Dermis blood vessel endothelial cell (primary cell): ENCODE results near the gene NREP. TPM values are rescaled to one million over a fixed set of nuclear protein-coding genes. Genes with fewer than 3 reads are reported as not detected.

ENCODE experiments used
- DNase-seq: peaks from one replicate; pipeline ENCODE4 v3.0.0; 2010
- total RNA-seq: library from RNA; depleted of rRNA; stranded (reverse); fragments of >200 nt; gene quantifications from 2 replicates; pipeline ENCODE4 v1.2.3, GENCODE V29; 2014

The NREP gene, protein sequence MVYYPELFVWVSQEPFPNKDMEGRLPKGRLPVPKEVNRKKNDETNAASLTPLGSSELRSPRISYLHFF
- total RNA-seq: 24.9 and 39.0 TPM in 2 replicates

DNA sequence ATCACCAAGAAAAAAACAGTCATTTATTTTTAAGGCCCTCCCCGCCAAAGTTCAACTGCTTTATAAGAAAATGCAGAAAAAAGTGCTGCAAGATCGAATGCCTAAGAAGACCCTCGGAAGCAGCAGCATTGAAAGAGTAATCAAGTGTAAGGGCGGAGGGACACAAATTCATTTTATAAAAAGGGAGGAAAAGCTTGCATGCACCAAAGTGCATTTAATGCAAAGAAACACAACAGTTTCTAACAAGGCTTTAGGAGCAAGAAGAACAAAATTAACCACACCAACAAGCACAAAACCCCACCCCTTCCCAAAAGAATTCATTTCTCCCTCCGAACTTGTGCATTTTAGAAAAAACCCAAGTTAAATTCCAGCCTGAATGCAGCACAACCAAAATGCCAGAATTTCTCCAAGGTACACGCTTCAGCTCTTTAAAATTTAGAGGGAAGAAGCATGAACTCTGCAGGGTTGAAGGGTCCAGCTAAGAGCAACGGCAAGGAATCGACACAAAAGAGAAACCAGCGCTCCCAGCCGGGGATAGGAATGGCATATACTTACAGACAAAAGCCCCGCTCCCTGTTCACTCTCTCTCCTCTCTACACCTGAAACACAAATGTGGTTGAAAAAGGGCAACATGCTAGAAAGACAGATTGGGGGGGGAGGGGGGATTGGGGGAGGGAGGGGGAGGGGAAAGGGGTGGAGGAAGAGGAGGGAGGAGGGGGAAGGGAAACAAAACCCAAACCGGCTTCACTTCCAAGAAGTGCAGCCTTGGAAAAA lies at the start of gene NREP:
Gene NREP, minus strand, starts transcription at position 614 of the 774 bp plus-strand sequence. CDS start 1,422 bp downstream, outside the sequence.
- peak; percentile 62 for DNase-seq

DNA sequence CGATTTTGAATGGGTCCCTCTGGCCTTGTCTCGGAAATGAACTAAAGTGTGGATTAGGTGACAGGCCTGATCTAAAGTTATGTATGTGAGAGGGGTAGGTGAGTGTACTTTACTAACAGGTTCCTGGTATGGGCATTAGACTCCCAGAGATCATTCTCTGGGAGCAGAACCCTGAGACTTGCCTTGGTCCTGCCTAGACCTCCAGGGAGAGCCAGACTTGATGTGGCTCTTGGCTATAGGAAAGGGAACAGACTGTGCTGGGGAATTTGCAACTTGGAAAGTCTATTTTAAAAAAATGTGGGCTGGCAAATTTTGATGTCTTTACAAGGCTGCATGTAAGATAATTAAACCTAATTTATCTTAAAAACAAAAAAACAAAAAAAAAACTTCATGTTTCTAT lies 49.8 kb upstream of the NREP start:
- no peak for DNase-seq

DNA sequence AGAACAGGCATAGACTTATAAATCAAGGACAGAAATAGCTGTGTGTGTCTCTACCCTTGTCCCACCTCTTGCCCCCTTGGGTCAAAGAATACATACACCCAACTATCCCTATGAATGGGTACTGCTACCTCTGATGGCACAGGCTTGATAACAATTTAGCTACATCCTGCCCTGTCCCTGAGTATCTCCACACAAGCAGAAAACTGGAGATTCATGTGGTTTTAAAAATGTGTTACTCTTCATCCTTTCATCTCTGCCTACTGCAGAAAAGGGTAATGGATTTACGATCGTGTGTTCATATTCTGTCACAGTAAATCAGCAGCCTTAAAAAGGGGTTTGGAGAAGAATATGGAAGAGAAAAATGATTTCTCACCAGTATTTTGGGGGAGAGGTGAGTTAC lies 49.2 kb upstream of the NREP start:
- DNase-seq: no peak

DNA sequence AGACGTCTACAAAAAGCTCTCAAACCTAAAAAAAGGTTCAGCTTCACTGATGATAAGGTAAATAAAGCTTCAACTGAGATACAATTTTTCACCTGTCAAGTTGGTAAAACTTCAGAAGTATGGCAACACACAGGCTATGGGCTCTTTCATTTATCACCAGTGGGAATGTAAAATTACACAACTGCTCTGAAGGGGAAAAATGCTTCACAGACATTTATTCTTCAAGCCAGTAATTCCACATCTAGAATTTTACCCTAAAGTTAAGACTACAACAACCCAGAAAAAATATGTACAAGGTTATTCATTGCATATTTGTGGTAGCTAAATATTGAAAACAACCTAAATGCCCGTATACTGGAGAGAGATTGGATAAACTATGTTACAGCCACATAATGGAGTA lies 48.1 kb upstream of the NREP start:
- no peak for DNase-seq

DNA sequence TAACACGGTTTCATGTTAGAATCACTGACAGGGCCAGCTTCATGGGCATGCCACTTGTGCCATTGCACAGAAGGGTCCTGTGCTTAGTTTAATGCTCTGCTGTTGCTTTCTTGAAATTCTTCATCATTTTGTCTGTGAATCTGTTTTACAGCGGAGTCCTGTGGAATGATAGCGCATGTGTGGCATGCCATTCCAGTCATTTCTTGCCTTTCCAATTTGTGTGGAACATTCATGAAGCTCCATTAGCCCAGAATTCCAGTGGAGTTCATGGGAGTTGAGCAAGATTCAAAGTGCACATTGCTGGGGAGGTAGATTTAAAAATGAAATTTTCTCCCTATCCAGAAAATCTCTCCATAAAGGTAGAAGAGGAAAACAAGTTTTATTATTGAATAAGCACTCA lies 43.4 kb upstream of the NREP start:
- DNase-seq: no peak

DNA sequence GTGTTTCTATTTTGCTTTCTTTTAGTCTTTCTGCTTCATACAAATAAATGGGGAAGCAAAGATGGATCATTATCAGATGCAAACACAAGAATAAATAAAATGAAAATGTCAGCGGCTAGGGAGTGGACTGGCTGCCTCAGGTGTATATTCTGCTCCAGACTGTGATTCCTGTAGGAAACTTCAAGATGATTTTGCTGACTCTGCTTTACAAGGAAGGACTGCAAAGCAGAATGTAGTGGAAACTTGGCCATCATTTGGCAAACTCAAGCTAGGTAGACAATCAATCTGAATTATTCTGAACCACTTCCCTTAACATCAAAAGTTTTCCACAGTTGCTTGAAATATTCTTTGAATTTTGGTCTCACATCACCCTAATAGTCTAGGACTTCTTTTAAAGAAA lies 38.1 kb upstream of the NREP start:
- DNase-seq: no peak

DNA sequence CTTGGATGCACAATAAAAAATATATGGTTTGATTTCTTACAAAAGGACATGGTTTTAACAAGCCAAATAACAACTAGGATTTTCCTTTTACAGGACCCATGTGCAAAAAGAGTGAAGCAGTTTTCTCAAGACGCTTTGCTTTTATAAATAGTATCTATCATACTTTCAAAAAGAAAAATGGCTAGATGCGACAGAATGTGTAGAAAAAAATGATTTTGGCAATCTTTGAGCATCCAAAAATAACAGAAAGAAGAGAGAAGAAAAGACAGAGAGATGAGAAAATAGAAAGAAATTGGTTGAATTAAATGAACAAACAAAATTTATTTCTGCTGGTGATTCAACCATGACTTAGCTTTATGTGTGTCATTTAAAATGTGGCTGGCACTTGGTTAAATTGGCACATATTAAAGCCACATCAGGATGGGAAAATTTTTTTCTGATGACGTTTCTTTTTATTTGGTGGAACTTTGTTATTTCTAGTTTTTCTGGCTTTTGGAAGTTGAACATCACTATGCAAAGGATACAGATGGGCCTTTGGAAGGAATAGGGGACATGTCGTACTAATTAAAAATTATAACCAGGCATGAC lies 35.6 kb upstream of the NREP start:
- DNase-seq: no peak

DNA sequence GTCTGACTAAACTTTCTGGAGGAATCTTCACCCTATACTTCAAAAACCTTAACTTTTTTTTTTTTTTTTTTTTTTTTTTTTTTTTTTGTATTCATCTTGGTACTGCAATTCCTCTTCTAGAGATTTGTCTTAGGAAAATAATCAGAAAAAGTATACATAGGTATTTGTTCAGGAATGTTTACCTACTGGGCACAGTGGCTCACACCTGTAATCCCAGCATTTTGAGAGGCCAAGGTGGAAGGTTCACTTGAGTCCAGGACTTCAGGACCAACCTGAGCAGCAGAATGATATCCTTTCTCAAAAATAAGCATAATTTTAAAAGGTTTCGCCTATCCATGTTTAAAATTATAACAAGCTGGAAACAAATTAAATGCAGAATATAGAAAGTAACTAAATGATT lies 33.3 kb upstream of the NREP start:
- DNase-seq: no peak

DNA sequence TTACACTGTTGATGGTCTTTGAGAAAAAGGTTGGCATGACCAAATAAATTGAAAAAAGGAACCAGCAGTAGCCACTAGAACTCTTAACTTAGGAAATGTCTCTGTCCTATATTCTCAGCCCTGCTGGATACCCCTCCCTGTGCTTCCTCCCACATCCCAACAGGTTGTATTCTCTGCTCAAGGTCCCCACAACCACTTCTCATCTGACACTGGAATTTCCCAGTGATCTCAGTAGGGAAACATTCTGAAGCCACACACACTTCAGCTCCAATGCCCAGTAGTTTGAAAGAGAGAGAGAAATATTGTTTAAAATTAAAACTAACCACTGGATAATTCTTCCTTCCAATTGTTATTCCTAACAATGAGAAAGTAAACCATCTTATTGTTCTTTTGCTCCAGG lies 30.0 kb upstream of the NREP start:
- no peak for DNase-seq

DNA sequence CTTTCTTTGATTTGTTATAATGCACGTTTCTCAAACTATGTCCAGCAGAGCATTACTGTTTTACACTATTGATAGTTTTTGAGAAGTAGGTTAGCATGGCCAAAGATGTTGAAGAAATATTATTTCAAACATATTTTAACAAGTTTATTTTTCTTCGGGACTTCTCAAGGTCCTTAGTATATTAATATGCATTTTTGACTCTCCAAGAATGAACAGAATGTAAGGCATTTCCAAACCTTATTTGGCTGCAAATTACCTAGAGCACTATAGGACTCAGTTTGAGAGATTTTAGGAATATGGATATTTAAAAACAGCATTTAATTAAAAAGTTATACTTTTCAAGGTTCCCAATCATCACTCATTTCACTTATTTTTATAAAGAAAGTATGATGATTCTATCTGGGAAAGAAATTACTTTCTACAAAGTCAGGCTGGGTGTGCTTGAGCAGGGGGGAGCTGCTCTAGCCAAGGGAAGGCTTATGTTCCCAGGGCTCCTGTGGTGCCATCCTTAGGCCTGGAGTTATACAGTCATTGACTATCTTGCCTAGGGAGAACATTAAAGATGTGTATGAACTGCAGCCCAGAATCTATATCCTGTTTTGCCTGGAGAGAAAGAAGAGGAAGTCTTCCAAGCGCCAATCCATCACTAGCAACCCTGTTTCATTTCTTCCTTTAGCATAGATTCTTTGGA lies 27.6 kb upstream of the NREP start:
- DNase-seq: no peak

DNA sequence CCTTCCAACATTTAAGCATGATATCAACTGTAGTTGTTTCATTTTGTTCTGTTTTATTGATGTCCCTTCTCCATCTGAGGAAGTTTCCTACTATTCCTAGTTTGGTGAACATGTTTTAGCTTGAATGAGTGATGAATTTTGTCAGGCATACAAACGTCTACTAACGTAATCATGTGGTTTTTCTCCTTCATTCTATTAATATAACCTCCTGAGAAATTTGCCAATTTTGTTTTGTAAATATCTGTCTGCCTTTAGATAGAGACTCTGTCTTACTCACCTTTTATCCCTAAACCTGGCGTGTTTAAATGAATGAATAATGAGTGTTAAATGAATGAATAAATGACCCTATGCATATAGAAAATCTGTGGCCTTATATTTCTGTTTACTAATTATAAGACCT lies 26.5 kb upstream of the NREP start:
- DNase-seq: no peak

DNA sequence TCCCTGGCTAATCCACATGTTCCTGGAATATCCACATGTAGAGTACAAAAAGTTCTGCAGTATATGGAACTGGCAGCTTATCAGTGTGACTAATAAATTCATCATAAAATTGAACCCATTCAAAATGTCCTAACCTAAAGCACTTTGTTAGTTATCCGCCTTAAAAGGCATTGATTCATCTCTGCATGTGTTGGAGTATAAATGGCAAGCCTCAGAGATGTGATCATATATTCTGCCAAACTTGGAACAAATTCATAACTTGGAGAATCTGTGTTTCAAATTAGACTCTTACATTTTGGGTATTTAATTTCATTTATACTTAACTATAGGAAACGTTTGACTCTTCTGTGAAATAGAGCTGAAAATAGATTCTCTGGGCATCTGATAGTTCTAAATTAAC lies 25.2 kb upstream of the NREP start:
- DNase-seq: no peak

DNA sequence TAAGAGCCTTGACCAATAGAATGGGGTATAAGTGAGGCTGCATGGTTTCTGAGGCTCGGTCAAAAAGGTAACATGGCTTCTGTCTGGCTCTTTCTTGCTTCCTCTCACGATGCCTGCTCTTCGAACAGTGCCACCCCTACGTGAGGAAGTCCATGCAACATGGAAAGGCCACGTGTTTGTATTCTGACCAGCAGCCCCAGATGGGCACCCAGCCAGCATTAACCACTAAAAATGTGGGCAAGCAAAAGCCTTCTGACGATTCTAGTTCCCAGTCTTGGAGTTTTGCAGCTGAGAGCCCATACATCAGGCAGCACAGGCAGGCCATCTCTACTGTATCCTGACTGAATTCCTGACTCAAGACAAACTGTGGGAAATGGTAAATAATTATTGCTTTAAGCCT lies 24.2 kb upstream of the NREP start:
- DNase-seq: no peak

DNA sequence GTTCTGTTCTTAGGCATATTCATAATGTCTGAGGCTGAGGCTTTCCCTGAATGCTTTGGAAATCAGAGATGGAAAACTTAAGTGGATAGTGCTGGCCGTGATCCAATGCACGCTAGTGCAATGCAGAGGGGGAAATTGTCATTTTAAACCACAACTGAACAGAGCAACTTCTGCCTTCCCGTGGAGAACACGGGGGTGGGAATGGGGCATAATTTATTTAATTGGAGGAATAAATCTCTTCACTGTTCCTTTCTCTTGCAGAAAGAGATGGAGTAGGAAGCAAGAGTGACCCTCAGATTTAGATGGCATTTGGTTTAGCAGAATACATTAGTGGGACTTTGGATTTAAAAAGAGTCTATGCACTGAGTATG lies 22.9 kb upstream of the NREP start:
- DNase-seq: no peak

DNA sequence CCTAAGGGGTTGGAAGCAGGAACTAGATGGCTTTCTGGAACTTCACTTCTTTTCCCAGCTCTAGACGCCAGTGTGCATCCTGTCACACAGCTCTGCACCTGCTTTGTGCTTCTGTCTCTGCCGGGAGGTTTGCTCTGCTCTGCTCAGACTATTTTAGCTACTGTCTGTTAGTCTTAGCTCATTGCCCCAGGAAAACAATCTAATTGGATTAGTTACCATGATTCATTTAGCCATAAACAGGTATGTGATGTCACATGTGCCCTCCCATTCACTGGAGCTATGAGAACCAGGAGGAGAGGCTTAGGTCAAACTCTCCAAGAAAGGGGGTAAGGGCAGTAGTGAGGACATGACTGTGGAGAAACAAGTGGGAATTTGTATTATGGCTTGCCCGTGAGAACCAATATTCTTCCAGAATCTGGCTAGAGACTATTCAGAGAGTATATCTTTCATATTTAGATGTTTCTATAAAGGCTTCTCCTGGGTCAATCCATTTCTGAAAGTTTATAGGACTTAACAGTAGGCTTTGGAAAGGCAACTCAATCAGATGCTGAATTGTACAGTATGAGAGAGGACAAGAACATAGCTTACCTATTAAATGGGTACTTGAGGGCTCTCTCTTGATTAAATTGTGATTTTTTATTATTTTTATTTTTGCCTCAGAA lies 22.4 kb upstream of the NREP start:
- no peak for DNase-seq

DNA sequence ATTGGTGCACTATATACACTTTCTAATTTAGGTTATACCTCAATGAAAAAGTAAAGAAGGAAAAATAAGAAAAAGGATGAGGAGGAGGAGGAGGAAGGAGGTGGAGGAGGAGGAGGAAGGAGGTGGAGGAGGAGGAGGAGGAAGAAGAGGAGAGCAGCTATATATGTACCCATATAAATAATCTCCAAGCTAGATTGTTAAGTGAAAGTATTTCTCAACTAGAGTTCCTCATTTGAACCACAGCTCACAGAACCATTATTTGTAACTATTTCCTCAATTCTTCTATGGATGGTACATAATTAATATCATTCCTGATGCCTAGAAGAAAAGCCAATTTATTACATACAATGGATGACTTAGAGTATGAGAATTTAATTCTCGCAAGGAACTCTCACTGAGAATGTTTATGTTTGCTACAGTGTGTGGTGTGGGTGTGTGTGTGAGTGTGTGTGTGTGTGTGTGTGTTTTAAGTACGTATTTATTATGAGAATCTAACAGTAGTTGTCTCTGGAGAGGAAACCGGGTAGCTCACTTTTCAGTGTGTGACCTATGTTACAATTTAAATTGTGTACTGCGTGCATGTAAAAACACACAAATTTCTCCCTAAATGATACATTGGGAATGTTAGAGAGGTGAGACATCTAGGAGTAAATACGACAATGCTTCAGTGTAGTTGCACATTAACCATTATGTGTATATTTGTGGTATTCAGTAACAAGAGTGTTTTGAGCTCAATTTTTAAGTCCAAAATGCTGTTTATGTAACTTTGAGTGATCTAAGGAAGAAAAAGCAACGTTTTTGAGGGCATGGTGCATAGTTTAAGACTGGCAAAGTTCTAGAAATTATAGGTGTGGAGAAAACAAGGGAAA lies 20.2 kb upstream of the NREP start:
- no peak for DNase-seq

DNA sequence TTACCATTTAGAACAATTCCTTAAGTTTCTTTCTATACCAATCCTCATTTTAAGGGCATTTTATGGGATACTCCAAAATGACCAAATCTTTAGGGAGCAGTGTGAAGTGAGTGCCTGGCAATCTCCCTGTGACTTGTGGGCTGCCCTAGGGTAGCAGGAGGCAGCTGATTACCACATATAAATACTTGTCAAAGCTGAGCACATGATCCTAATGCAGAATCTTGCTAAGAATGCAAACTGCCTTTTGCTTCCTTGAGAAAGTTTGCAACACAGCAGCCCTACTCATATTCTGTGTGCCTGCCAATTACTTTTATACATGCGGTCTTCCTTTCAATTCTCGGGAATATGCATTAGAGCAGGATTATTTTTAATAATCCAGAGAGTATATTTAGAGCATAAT lies 18.2 kb upstream of the NREP start:
- no peak for DNase-seq

DNA sequence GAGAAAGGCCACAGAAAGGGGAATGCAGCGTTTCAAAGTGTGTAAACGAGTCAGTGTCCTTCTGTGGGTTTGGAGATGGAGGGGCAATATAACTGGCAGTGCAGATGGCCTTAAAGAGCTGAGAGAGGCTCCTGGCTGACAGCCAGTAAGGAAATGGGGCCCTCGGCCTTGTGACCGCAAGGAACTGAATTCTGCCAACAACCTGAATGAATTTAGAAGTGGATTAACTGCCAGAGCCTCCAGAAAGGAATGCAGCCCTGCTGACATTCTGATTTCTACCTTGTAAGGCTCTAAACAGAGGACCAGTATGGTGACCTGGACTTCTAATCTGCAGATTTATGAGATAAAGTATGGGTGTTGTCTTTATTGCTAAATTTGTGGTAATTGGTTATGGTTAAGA lies 17.5 kb upstream of the NREP start:
- DNase-seq: peak; percentile 60

DNA sequence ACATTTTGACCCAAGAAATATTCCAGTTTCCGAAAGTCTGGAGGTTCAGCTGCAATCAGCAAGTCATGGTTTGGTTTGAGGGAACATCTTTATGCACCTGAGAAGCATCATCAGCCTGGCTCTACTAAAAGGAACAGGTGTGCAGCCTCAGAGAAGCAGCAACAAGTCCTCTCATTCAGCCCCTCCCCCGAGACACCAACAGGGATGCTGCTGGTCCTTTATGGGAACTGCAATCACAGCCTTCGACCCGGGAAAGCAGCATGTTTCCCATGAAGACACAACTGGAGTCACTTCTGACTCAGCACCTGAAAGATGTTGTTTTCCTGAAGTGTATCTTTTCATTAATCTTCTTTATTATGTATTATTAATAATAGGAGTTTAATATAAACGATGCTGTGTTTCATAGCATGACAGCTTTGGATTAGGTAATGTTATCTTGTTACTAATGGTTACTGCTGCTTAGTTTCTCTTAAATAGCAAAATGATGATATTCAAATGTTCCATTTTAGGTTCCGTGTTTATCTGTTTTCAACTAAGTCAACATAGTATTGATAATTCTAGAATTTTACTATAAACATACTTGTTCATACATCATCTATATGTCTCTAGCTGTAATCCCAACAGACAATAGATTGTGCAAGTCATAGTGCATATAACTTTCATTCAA lies 15.6 kb upstream of the NREP start:
- DNase-seq: no peak

DNA sequence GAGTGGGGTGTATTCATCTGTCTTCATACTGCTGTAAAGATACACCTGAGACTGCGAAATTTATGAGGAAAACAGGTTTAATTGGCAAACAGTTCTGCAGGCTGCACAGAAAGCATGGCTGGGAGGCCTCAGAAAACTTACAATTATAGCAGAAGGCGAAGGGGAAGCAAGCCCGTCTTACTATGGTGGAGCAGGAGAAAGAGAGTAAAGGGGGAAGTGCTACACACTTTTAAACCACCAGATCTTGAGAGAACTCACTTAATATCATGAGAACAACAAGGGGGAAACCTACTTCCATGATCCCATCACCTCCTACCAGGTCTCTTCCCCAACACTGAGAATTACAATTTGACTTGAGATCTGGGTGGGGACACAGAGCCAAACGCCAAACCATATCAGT lies 12.5 kb upstream of the NREP start:
- DNase-seq: no peak

DNA sequence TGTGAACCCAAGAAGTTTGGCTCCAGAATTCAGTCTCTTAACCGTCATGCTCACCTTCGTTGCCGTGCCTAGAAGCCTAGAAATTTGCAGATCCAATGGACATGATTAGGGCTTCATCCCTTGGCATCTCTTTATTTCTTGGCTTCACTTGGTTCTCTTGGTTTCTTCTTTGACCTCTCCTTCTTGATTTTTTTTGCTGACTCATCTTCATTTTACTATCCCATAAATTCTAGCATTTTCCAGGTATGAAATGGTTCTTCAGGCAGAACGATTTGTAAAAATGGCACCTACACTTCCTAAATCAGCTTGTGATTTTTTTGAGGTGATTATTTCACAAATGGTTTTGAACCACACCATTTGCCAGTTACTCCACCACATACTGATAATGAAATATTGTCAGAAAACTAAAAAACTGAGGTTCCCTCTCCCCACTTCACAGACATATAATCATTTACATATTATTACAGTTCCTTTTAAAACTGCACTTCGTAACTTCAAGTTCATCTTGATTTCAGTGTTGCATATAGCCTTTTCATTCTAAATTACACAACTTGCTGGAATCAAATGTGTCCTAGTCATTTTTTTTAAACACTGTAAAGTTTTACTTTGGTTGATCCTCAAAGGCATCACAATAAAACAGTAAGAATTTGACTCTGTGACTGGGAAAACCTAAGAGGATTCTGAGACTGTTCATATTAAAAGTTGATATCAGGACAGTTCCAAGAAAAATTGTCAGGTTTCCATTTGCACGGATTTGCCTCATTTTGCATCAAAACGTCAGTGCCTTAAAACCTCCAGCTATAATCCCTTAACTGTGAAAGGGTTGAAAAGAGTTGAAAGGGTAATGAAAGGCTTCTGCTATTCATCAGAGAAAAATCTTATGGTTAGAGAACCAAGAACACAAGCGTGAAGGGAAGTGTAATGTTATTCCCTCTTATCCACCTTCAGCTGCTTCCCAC lies 8.9 kb upstream of the NREP start:
- DNase-seq: no peak
